Measurements from ENCODE around the gene INTS14. TPM values are rescaled to one million over a fixed set of nuclear protein-coding genes. Genes with fewer than 3 reads are reported as not detected.
"Not testable (repeated sequence)": the region's sequence is repeated elsewhere in the genome, so short reads cannot be mapped to it uniquely, and the experiment has no call there.

The INTS14 gene
- total RNA-seq, 1 donor from 2014 or later, result 42.2 TPM

DNA sequence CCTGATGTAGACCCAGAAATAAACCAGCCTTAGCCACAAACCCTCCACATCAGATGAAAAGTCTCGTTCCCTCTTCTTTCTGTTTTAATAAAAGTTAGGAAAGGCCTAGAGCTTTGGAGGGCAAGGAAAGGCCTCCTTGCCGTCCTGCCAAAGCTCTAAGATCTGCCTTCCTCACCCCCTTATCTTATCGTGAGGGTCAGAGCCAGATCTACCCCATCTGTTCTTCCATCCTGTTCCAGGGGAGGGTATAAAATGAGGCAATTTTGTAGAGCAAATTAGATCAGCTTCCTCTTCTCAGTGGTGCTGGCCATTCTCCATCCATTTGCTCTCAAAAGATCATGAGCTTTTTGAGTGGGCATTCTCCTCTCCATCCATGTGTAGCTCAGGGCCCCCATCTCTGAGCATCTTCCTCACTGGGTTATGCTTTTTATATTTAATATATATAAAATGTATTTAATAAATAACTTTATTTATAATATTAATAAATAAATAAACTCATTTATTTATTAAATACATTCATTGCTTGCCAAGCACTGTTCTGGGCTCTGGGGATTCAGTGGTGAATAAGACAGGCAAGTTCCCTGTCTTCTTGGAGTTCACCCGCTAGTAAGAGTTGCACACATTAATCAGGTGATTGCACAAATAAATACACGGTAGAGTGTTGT lies 8.8 kb upstream of the INTS14 start:
- Mint-ChIP-seq H3K36me3 (ENCODE audit: low read depth, unreplicated experiment) (peaks cover 10% of the 10 kb centered on the region), H3K27me3 (ENCODE audit: unreplicated experiment) (peaks cover 1% of the 10 kb centered on the region), H3K4me3 (ENCODE audit: unreplicated experiment) (no peak overlapping the region), H3K27ac (ENCODE audit: unreplicated experiment) (no peak overlapping the region), H3K4me1 (ENCODE audit: unreplicated experiment) (peaks cover 20% of the 10 kb centered on the region), H3K9me3 (ENCODE audit: unreplicated experiment) (no peaks in the 10 kb centered on the region)
- DNase-seq (ENCODE audit: low spot score), result no peak
- TF ChIP-seq, protein P1, sequence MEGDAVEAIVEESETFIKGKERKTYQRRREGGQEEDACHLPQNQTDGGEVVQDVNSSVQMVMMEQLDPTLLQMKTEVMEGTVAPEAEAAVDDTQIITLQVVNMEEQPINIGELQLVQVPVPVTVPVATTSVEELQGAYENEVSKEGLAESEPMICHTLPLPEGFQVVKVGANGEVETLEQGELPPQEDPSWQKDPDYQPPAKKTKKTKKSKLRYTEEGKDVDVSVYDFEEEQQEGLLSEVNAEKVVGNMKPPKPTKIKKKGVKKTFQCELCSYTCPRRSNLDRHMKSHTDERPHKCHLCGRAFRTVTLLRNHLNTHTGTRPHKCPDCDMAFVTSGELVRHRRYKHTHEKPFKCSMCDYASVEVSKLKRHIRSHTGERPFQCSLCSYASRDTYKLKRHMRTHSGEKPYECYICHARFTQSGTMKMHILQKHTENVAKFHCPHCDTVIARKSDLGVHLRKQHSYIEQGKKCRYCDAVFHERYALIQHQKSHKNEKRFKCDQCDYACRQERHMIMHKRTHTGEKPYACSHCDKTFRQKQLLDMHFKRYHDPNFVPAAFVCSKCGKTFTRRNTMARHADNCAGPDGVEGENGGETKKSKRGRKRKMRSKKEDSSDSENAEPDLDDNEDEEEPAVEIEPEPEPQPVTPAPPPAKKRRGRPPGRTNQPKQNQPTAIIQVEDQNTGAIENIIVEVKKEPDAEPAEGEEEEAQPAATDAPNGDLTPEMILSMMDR (IDR thresholded peaks at IDR 0.05; ENCODE audit: unreplicated experiment), result no peak

DNA sequence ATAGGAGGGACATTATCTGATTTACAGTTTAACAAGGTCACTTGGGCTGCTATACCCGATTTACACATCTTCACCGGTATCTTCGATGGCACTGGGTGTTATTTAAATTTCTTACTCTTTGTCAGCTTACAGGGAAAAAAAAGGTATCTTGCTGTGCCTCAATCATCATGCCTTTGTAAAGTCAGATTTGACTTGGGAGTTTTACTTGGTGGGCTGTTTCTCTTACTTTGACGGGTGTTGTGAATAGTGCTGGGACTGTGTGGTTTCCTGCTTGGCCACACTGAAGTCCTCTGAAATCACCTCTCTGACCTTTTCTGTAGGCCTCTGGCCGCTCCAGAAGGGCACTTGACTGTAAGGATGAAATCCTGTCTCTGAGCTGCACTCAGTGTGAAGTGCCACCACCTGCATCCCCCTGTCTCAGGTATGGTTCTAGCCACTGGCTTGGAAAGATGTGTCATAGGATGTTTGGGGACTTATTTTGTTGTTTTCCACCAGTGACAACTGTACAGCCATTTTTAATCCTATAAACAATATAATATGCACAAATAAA lies 7.7 kb upstream of the INTS14 start:
- no peak for DNase-seq (ENCODE audit: low spot score)
- TF ChIP-seq, protein P1 (IDR thresholded peaks at IDR 0.05; ENCODE audit: unreplicated experiment), result no peak
- H3K4me1 Mint-ChIP-seq (ENCODE audit: unreplicated experiment), result peaks cover 23% of the 10 kb centered on the region
- H3K4me3 Mint-ChIP-seq (ENCODE audit: unreplicated experiment), result peak overlapping the region; percentile 39
- no peaks in the 10 kb centered on the region for H3K9me3 Mint-ChIP-seq (ENCODE audit: unreplicated experiment)
- H3K36me3 Mint-ChIP-seq (ENCODE audit: low read depth, unreplicated experiment), result no peaks in the 10 kb centered on the region
- no peaks in the 10 kb centered on the region for H3K27me3 Mint-ChIP-seq (ENCODE audit: unreplicated experiment)
- no peak overlapping the region for H3K27ac Mint-ChIP-seq (ENCODE audit: unreplicated experiment)

DNA sequence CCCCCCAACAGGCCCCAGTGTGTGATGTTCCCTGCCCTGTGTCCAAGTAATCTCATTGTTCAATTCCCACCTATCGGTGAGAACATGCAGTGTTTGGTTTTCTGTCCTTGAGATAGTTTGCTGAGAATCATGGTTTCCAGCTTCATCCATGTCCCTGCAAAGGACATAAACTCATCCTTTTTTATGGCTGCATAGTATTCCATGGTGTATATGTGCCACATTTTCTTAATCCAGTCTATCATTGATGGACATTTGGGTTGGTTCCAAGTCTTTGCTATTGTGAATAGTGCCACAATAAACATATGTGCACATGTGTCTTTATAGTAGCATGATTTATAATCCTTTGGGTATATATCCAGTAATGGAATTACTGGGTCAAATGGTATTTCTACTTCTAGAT lies 5.0 kb upstream of the INTS14 start:
- peaks cover 45% of the 10 kb centered on the region for H3K4me1 Mint-ChIP-seq (ENCODE audit: unreplicated experiment)
- not testable (repeated sequence) for H3K36me3 Mint-ChIP-seq (ENCODE audit: low read depth, unreplicated experiment); H3K9me3 Mint-ChIP-seq (ENCODE audit: unreplicated experiment); H3K4me3 Mint-ChIP-seq (ENCODE audit: unreplicated experiment); DNase-seq (ENCODE audit: low spot score); H3K27me3 Mint-ChIP-seq (ENCODE audit: unreplicated experiment); H3K27ac Mint-ChIP-seq (ENCODE audit: unreplicated experiment)

DNA sequence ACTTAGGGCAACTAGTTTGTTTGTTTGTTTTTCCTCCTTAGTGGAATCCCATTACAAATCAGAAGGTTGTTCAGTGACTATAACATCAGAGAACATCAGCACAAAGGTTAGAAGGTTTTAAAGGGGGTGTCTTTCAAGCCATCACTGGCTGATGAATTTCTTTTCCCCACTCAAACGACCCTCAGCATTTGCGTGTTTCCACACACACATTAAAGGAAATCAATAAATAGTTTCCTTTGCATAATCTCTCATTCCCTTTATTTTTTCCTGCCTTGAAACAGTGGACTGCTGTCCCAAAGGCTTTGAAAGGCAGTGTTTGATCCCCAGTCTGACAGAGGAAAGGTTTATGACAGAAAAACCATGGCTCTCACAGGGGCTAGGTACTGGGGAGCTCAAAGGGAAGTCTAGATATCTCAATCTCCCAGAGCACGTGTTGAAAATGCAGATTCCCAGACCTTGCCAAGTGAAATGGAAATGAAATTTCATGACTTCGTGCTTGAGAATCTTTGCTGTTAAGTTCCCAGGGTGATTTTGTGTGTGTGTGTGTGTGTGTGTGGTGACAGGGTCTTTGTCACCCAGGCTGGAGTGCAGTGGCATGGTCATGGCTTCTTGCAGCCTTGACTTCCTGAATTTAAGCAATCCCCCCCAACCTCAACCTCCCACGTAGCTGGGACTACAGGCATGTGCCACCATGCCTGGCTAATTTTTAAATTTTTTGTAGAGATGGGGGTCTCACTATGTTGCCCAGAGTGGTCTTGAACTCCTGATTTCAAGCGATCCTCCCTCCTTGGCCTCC lies 2.2 kb upstream of the INTS14 start:
- Mint-ChIP-seq H3K4me3 (ENCODE audit: unreplicated experiment) (no peak overlapping the region), H3K9me3 (ENCODE audit: unreplicated experiment) (no peaks in the 10 kb centered on the region), H3K27ac (ENCODE audit: unreplicated experiment) (peak overlapping the region; percentile 4), H3K27me3 (ENCODE audit: unreplicated experiment) (peaks cover 7% of the 10 kb centered on the region), H3K4me1 (ENCODE audit: unreplicated experiment) (peaks cover 42% of the 10 kb centered on the region), H3K36me3 (ENCODE audit: low read depth, unreplicated experiment) (no peaks in the 10 kb centered on the region)
- DNase-seq (ENCODE audit: low spot score), result no peak
- TF ChIP-seq, protein P1 (IDR thresholded peaks at IDR 0.05; ENCODE audit: unreplicated experiment), result no peak

DNA sequence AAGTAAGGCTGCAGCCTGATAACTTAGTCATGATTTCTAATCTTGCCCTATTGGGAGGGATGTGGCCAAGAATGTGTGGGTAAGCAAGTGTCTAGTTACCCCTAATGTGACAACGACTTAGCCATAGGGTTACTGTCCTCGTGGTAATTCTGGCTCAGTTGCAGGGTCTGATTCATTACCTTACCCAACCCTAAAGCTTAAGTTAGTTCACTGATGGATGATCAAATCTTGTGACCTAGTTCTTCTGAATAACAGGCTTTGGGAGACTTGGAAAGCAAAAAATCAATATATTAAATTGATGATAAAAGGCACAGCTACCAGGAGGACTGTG lies 1.6 kb upstream of the INTS14 start:
- Mint-ChIP-seq H3K9me3 (ENCODE audit: unreplicated experiment) (no peaks in the 10 kb centered on the region), H3K27ac (ENCODE audit: unreplicated experiment) (peak overlapping the region; percentile 100), H3K36me3 (ENCODE audit: low read depth, unreplicated experiment) (no peaks in the 10 kb centered on the region), H3K27me3 (ENCODE audit: unreplicated experiment) (peaks cover 7% of the 10 kb centered on the region), H3K4me3 (ENCODE audit: unreplicated experiment) (no peak overlapping the region), H3K4me1 (ENCODE audit: unreplicated experiment) (peaks cover 40% of the 10 kb centered on the region)
- no peak for DNase-seq (ENCODE audit: low spot score)
- TF ChIP-seq, protein P1 (IDR thresholded peaks at IDR 0.05; ENCODE audit: unreplicated experiment), result no peak
